BLaER1 (cell line): Measurements from ENCODE around the gene EYS.
A peak's percentile ranks its signal among the peaks of the same experiment; 100 is the strongest.
"Not testable (repeated sequence)": the region's sequence is repeated elsewhere in the genome, so short reads cannot be mapped to it uniquely, and the experiment has no call there.

Source experiments
- H3K27ac ChIP-seq: shearing (Covaris generic); formaldehyde crosslinking; 2 replicates; pipeline ENCODE4 v1.8.1; 2022
- H3K27me3 ChIP-seq: shearing (Covaris generic); formaldehyde crosslinking; 2 replicates; pipeline ENCODE4 v1.8.1; 2022
- H3K36me3 ChIP-seq: shearing (Covaris generic); formaldehyde crosslinking; 2 replicates; pipeline ENCODE4 v1.8.1; 2022
- H3K4me1 ChIP-seq: shearing (Covaris generic); formaldehyde crosslinking; 2 replicates; pipeline ENCODE4 v1.8.1; 2022
- H3K4me2 ChIP-seq: shearing (Covaris generic); formaldehyde crosslinking; 2 replicates; pipeline ENCODE4 v1.8.1; 2022
- H3K4me3 ChIP-seq: shearing (Covaris generic); formaldehyde crosslinking; 2 replicates; pipeline ENCODE4 v1.8.1; 2022
- H3K9ac ChIP-seq: shearing (Covaris generic); formaldehyde crosslinking; 2 replicates; pipeline ENCODE4 v1.8.1; 2022
- H3K9me3 ChIP-seq: shearing (Covaris generic); formaldehyde crosslinking; 2 replicates; pipeline ENCODE4 v1.8.1; 2022
- H4K20me1 ChIP-seq: shearing (Covaris generic); formaldehyde crosslinking; 2 replicates; pipeline ENCODE4 v1.8.1; 2022
- Cebpa-rat ChIP-seq: shearing (Covaris generic); IDR thresholded peaks from 2 replicates; pipeline ENCODE4 v1.8.1; 2022

EYS gene

DNA sequence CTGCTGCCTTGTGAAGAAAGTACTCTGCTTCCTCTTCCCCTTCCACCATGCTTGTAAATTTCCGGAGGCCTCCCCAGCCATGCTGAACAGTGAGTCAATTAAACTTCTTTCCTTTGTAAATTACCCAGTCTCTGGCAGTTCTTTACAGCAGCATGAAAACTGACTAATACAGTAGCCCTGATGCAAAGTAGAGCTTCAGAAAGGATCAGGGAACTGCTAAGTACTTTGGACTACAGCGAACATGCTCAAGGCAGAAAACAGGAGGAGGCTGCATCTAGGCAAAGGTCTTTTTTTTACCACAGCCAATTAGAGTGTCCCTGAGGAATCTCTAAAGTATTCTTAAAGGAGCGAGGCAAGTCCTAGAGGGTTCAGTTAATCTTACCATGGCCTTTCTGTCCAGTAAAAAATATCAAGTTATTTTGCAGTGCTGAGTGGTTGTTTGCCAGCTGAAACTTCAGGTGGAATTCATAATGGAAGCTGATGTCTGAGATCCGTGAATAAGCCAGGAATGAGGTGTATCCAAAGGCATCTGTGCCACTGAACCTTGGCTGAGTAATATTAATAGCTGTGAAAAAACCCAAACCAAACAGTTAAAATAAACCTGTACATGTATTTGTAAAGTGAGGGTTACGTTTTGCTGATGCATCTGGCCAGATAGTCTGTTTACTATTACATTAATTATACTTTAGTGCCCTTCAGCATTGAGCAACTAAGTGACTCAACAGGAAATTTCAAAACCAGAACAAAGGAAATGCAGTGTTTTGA, 1901.0 kb downstream of the EYS start:
- no peaks in the 10 kb centered on the region for H3K27me3 ChIP-seq
- H3K36me3 ChIP-seq: no peaks in the 10 kb centered on the region
- no peak for TF ChIP-seq Cebpa-rat
- no peaks in the 10 kb centered on the region for H4K20me1 ChIP-seq
- H3K4me3 ChIP-seq: no peak overlapping the region
- peak overlapping the region; percentile 52 for H3K4me2 ChIP-seq
- no peak overlapping the region for H3K27ac ChIP-seq
- H3K9ac ChIP-seq: no peak overlapping the region
- peaks cover 33% of the 10 kb centered on the region for H3K4me1 ChIP-seq
- no peaks in the 10 kb centered on the region for H3K9me3 ChIP-seq

DNA sequence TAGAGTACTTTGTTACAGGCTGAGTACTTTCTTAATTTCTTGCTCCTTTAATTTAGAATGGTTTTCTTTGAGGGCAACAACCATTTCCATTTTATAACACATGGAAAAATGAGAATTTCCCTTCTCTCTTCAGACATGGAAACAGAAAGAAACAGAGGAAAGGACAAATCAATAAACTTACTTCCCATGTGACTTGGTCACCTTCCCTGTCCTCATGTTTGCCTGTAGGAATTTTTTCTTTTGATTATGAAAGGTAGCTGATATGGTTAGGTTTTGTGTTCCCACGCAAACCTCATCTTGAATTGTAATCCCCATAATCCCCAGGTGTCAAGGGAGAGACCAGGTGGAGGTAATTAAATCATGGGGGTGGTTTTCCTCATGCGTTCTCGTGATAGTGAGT, 1901.7 kb downstream of the EYS start:
- Histone ChIP-seq H3K4me2 (peak overlapping the region; percentile 52), H4K20me1 (no peaks in the 10 kb centered on the region), H3K27ac (no peak overlapping the region), H3K9ac (no peak overlapping the region), H3K27me3 (no peaks in the 10 kb centered on the region), H3K36me3 (no peaks in the 10 kb centered on the region), H3K9me3 (no peaks in the 10 kb centered on the region), H3K4me1 (peaks cover 33% of the 10 kb centered on the region), H3K4me3 (no peak overlapping the region)
- TF ChIP-seq Cebpa-rat: no peak

DNA sequence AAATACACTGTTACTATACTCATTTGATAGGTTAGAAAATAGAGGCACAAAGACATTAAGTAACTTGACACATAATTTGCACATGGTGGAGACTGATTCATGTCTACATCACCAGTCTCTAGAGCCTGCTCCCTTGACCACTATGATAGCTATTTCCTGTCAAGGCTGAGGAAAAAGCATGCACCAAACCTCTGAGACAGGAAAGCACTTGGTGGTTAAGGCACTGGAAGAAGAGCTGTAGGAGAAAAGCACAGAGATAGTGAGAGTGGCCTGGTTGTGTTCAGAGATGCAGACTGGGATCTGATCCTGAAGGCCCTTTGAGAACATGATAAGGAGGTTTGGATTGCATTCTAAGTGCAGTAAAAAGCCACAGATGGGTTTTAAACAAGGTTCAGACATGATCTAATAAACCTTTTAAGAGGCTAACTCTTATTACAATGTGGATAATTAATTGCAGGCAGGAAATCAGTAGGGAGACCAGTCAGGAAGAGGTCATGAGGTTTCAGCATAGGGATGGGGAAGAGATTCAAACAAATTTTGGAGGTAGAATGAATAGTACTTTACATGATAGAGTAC, 1902.6 kb downstream of the EYS start:
- Histone ChIP-seq H3K27me3 (no peaks in the 10 kb centered on the region), H3K9me3 (no peaks in the 10 kb centered on the region), H4K20me1 (no peaks in the 10 kb centered on the region), H3K4me2 (peak overlapping the region; percentile 36), H3K9ac (no peak overlapping the region), H3K4me3 (no peak overlapping the region), H3K4me1 (peaks cover 33% of the 10 kb centered on the region), H3K27ac (no peak overlapping the region), H3K36me3 (no peaks in the 10 kb centered on the region)
- no peak for TF ChIP-seq Cebpa-rat

DNA sequence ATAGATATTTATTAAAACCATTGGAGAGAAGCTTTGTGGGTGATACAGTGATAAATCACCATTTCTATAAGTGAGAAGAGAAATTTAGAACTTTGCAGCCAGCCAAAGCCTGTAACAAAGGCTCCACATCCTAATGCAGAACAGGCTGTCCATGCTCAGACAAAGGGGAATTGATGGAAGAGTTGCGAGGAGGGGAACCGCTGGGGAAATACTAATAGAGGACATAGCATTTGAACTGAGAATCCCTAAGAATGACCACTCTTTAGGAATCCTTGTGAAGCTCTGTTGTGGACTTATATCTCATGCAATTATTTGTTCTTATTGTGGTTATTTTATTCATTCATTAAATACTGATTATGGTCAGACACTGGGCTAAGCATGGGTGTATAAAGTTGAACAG, 1903.7 kb downstream of the EYS start:
- no peak overlapping the region for H3K27ac ChIP-seq
- H3K4me1 ChIP-seq: peaks cover 34% of the 10 kb centered on the region
- no peaks in the 10 kb centered on the region for H4K20me1 ChIP-seq
- H3K4me3 ChIP-seq: no peak overlapping the region
- no peak overlapping the region for H3K9ac ChIP-seq
- no peak overlapping the region for H3K4me2 ChIP-seq
- no peaks in the 10 kb centered on the region for H3K27me3 ChIP-seq
- no peaks in the 10 kb centered on the region for H3K36me3 ChIP-seq
- no peaks in the 10 kb centered on the region for H3K9me3 ChIP-seq
- TF ChIP-seq Cebpa-rat: no peak

GRCh38 chr6:63802606-63803206, 1904.3 kb downstream of the EYS start:
- Histone ChIP-seq H3K9me3 (no peaks in the 10 kb centered on the region), H4K20me1 (no peaks in the 10 kb centered on the region), H3K4me1 (peaks cover 41% of the 10 kb centered on the region), H3K27ac (no peak overlapping the region), H3K4me2 (no peak overlapping the region), H3K27me3 (no peaks in the 10 kb centered on the region), H3K4me3 (no peak overlapping the region), H3K36me3 (no peaks in the 10 kb centered on the region), H3K9ac (no peak overlapping the region)
- TF ChIP-seq Cebpa-rat: no peak

DNA sequence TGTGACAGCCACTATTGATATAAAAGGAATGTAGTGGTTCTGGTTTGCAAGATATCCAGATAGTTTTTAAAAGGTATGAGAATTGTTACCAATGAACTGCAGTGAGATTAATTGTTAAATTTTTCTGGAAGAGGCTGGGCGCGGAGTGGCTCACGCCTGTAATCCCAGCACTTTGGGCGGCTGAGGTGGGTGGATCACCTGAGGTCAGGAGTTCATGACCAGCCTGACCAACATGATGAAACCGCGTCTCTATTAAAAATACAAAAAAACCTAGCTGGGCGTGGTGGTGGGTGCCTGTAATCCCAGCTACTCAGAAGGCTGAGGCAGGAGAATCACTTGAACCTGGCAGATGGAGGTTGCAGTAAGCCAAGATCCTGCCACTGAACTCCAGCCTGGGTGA, 1906.6 kb downstream of the EYS start:
- H3K4me1 ChIP-seq: peaks cover 32% of the 10 kb centered on the region
- H3K4me2 ChIP-seq, H3K9me3 ChIP-seq, H4K20me1 ChIP-seq, H3K27ac ChIP-seq, H3K27me3 ChIP-seq, H3K9ac ChIP-seq, H3K4me3 ChIP-seq, H3K36me3 ChIP-seq: not testable (repeated sequence)

GRCh38 chr6:63799813-63800212, 1907.2 kb downstream of the EYS start:
- no peak overlapping the region for H3K27ac ChIP-seq
- TF ChIP-seq Cebpa-rat: no peak
- no peaks in the 10 kb centered on the region for H3K36me3 ChIP-seq
- H3K4me2 ChIP-seq: no peak overlapping the region
- no peaks in the 10 kb centered on the region for H3K9me3 ChIP-seq
- no peak overlapping the region for H3K9ac ChIP-seq
- no peak overlapping the region for H3K4me3 ChIP-seq
- H3K27me3 ChIP-seq: no peaks in the 10 kb centered on the region
- no peaks in the 10 kb centered on the region for H4K20me1 ChIP-seq
- peaks cover 32% of the 10 kb centered on the region for H3K4me1 ChIP-seq

DNA sequence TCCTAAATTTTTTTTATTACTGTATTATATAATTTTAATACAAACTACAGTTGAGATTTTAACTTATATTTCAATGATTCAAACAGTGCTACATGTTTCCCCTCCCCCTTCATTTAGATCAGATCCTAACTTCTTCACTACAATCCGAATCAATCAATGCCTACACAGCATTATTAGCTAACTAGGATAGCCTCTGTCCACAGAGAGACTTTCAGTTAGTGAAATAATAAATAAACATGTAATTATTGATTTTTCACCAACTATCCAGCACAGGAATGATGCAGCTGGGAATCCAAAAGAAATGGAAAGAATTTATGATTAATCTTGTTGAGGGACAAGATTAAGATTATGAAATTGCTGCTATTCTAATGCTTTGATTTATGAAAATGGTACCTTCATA, 1907.7 kb downstream of the EYS start:
- Histone ChIP-seq H3K9me3 (no peaks in the 10 kb centered on the region), H3K4me2 (no peak overlapping the region), H3K36me3 (no peaks in the 10 kb centered on the region), H3K27ac (no peak overlapping the region), H3K4me3 (no peak overlapping the region), H3K9ac (no peak overlapping the region), H3K27me3 (no peaks in the 10 kb centered on the region), H3K4me1 (peaks cover 32% of the 10 kb centered on the region), H4K20me1 (no peaks in the 10 kb centered on the region)
- TF ChIP-seq Cebpa-rat: no peak

DNA sequence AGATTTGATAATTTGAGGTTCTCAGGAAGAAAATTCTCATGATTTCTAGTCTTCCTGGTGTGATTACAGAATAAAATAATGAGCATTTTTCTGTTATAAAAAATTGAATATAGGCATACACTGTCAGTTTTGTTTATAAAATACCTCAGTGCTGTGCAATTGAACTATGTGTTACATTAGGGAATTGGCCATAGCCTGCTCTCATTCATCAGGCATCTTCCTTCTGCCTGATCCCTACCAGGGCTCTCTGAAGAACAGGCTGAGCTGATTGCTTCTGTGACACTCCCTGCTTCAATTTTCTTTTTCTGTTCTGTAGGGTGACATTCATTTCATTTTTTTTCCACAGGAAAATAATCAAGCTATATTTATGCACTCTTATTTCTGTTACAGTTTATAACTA, 1908.6 kb downstream of the EYS start:
- Histone ChIP-seq H3K4me3 (no peak overlapping the region), H3K27ac (no peak overlapping the region), H3K4me2 (no peak overlapping the region), H3K36me3 (no peaks in the 10 kb centered on the region), H3K4me1 (peaks cover 35% of the 10 kb centered on the region), H4K20me1 (no peaks in the 10 kb centered on the region), H3K9me3 (no peaks in the 10 kb centered on the region), H3K27me3 (no peaks in the 10 kb centered on the region), H3K9ac (no peak overlapping the region)
- TF ChIP-seq Cebpa-rat: no peak

DNA sequence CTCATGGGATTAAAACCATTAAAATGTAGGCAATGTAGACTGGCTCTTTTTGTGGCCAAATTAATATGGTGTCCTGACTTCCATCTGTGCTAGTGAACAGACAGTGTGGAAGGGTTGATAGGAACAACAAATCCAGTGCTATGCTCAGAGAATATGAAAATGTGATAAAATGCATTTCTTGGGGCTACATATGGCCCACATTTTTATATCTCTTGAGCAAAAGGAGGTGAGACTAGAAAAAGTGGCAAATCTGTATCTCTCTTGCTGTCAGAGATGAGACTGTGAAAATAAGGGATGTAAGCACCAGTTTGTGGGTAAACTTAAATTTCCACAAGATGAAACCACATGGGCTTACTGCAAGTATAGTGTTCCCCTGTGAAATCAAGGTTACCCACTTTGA, 1909.3 kb downstream of the EYS start:
- no peak overlapping the region for H3K9ac ChIP-seq
- H3K27ac ChIP-seq: no peak overlapping the region
- H3K27me3 ChIP-seq: no peaks in the 10 kb centered on the region
- no peak for TF ChIP-seq Cebpa-rat
- no peaks in the 10 kb centered on the region for H4K20me1 ChIP-seq
- peak overlapping the region; percentile 15; the same call in 1 of the 2 replicates for H3K4me2 ChIP-seq
- H3K9me3 ChIP-seq: no peaks in the 10 kb centered on the region
- peaks cover 35% of the 10 kb centered on the region for H3K4me1 ChIP-seq
- no peaks in the 10 kb centered on the region for H3K36me3 ChIP-seq
- H3K4me3 ChIP-seq: no peak overlapping the region
